Karpas-422 (cell line): ENCODE results near the gene OXA1L. TPM values are rescaled to one million over a fixed set of nuclear protein-coding genes. Genes with fewer than 3 reads are reported as not detected.
"Not testable (repeated sequence)": the region's sequence is repeated elsewhere in the genome, so short reads cannot be mapped to it uniquely, and the experiment has no call there.

Experiments
- DNase-seq: peaks from one replicate; pipeline ENCODE4 v3.0.0-alpha.2; 2015
- H2AFZ ChIP-seq: fragments of 200-600 bp; sonication (generic); 2 replicates; pipeline ENCODE4 v1.6.1; 2014; ENCODE audit warnings: antibody characterized with exemption, low read length, mixed read lengths
- H3K27ac ChIP-seq: fragments of 200-600 bp; sonication (generic); 2 replicates; pipeline ENCODE4 v1.5.1; 2014; ENCODE audit warnings: mild to moderate bottlenecking, low read length, moderate library complexity
- H3K27me3 ChIP-seq: fragments of 200-600 bp; sonication (generic); 2 replicates; pipeline ENCODE4 v1.6.1; 2014; ENCODE audit warnings: low read length, mixed read lengths
- H3K36me3 ChIP-seq: fragments of 200-600 bp; sonication (generic); 2 replicates; pipeline ENCODE4 v1.6.1; 2014; ENCODE audit warnings: low read length, mixed read lengths; ENCODE audit not compliant: insufficient read depth
- H3K4me1 ChIP-seq: fragments of 200-600 bp; sonication (generic); 2 replicates; pipeline ENCODE4 v1.6.1; 2014; ENCODE audit warnings: mild to moderate bottlenecking, low read length, mixed read lengths
- H3K4me2 ChIP-seq: fragments of 200-600 bp; sonication (generic); 2 replicates; pipeline ENCODE4 v1.6.1; 2014; ENCODE audit warnings: low read length, low read depth, mild to moderate bottlenecking; ENCODE audit not compliant: poor library complexity, severe bottlenecking
- H3K4me3 ChIP-seq: fragments of 200-600 bp; sonication (generic); 2 replicates; pipeline ENCODE4 v1.5.1; 2014; ENCODE audit warnings: mild to moderate bottlenecking, antibody characterized with exemption, low read length, mixed read lengths
- H3K79me2 ChIP-seq: fragments of 200-600 bp; sonication (generic); 2 replicates; pipeline ENCODE4 v1.6.1; 2014; ENCODE audit warnings: mild to moderate bottlenecking, low read length, mixed read lengths
- H3K9ac ChIP-seq: fragments of 200-600 bp; sonication (generic); 2 replicates; pipeline ENCODE4 v1.6.0; 2014; ENCODE audit warnings: low read length
- H3K9me2 ChIP-seq: fragments of 200-600 bp; sonication (generic), shearing (Covaris generic); replicated peaks from 2 replicates; pipeline ENCODE4 v1.6.0; 2014; ENCODE audit warnings: mild to moderate bottlenecking, low read length, moderate library complexity; ENCODE audit not compliant: insufficient read depth
- H3K9me3 ChIP-seq: fragments of 300-700, 200-600 bp; sonication (generic); 2 replicates; pipeline ENCODE4 v1.6.1; 2014; ENCODE audit warnings: low read length, mixed read lengths
- H4K20me1 ChIP-seq: fragments of 200-600 bp; sonication (generic); 2 replicates; pipeline ENCODE4 v1.6.1; 2014; ENCODE audit warnings: mild to moderate bottlenecking, antibody characterized with exemption, low read length, low read depth; ENCODE audit not compliant: insufficient read depth
- total RNA-seq: library from RNA; depleted of rRNA; stranded (reverse); fragments of >200 nt; shearing (Covaris generic); gene quantifications from 2 replicates; pipeline ENCODE4 v1.2.3, GENCODE V29; 2014; ENCODE audit warnings: low replicate concordance

OXA1L gene
- total RNA-seq, 1 experiment from 2014 or later, result 484 TPM

DNA sequence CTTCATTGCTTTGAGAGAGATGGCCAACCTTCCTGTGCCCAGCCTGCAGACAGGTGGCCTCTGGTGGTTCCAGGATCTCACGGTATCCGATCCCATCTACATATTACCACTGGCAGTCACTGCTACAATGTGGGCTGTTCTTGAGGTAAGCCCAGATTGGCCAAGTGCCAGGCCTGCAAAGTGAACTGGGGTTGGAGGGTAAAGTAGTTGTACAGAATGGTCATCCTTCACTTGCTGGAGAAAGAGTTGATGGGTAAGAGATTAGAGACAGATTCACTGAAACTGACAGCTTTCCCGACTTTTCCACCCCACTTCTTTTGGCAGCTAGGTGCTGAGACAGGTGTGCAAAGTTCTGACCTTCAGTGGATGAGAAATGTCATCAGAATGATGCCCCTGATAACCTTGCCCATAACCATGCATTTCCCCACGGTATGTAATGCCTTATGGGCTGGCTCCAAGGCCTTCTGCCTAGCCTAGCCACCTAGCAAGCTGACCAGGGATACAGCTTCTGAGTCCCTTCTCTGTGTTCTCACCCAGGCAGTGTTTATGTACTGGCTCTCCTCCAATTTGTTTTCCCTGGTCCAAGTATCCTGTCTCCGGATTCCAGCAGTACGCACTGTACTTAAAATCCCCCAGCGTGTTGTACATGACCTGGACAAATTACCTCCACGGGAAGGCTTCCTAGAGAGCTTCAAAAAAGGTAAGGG lies 4.1 kb downstream of the OXA1L start:
- Histone ChIP-seq H3K27me3 (no peaks in the 10 kb centered on the region), H3K9me3 (no peaks in the 10 kb centered on the region), H3K36me3 (peaks cover 44% of the 10 kb centered on the region), H3K27ac (no peak overlapping the region), H2AFZ (no peak overlapping the region), H3K4me1 (peaks cover 20% of the 10 kb centered on the region), H3K79me2 (peaks cover 33% of the 10 kb centered on the region), H3K4me2 (no peak overlapping the region), H4K20me1 (peaks cover 8% of the 10 kb centered on the region; the same call in 1 of the 2 replicates), H3K9ac (no peak overlapping the region), H3K4me3 (no peak overlapping the region), H3K9me2 (no peaks in the 10 kb centered on the region)
- no peak for DNase-seq

DNA sequence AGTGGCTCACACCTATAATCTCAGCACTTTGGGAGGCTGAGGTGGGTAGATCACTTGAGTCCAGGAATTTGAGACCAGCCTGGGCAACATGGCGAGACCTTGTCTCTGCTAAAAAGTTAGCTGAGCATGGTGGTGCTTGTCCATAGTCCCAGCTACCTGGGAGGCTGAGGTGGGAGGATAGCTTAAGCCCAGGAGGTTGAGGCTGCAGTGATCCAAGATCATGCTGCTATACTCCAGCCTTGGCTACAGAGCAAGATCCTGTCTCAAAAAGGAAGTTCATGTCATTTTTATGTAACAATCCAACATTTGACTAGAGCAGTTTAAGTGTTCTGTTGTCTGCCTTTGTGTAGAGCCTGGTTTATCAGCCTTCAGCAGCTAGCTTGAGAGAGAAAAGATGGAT lies 6.2 kb downstream of the OXA1L start:
- Histone ChIP-seq H3K27ac (no peak overlapping the region), H3K9ac (no peak overlapping the region), H2AFZ (no peak overlapping the region), H3K27me3 (no peaks in the 10 kb centered on the region), H3K9me3 (no peaks in the 10 kb centered on the region), H3K4me1 (peaks cover 9% of the 10 kb centered on the region), H3K4me2 (no peak overlapping the region), H4K20me1 (peaks cover 8% of the 10 kb centered on the region; the same call in 1 of the 2 replicates), H3K9me2 (no peaks in the 10 kb centered on the region), H3K79me2 (peaks cover 17% of the 10 kb centered on the region), H3K36me3 (peaks cover 44% of the 10 kb centered on the region), H3K4me3 (no peak overlapping the region)
- DNase-seq, result no peak

DNA sequence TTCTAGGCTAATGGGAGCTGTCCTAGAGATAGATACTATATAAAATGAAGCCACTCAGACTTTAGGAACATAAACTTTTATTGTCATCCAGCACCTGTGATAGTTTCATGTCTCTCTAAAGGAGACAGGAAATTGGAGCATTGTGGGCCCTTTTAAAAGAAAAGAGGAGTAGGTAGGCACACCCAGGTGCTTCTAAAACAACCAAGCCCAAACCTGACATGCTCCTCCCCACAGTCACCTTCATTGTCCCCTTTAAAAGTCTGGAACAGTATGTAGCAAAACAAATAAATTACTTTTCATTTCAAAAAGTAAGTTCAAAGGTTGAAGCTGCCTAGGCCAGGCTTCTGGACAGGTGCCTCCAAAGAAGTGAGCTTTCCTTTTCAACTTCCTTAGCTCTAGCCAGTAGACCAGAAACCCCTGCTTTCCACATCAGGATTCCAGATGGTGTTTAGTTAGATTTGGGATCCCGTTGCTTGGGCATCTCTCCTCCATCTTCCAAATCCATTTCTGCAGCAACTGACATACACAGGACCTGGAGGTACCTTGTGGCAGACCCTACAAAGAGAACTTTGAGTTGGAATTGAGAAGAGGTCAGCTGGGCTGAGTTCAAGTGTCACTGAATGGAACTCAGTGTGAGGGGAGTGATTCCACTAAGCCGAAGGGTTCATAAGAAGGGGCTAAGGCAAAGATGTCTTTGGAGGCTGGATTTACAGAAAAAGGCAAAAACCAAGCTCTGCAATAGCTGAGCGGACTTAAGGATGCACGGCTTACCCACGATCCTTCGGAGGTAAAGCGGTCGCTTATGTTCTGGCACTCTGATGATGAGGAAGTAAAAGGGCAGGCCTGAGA lies 6.9 kb downstream of the OXA1L start:
- Histone ChIP-seq H2AFZ (no peak overlapping the region), H3K9me2 (no peaks in the 10 kb centered on the region), H3K36me3 (peaks cover 38% of the 10 kb centered on the region), H4K20me1 (peaks cover 2% of the 10 kb centered on the region; the same call in 1 of the 2 replicates), H3K4me3 (no peak overlapping the region), H3K27me3 (no peaks in the 10 kb centered on the region), H3K79me2 (peaks cover 10% of the 10 kb centered on the region), H3K9ac (no peak overlapping the region), H3K27ac (no peak overlapping the region), H3K4me1 (peaks cover 2% of the 10 kb centered on the region), H3K4me2 (no peak overlapping the region), H3K9me3 (no peaks in the 10 kb centered on the region)
- no peak for DNase-seq

DNA sequence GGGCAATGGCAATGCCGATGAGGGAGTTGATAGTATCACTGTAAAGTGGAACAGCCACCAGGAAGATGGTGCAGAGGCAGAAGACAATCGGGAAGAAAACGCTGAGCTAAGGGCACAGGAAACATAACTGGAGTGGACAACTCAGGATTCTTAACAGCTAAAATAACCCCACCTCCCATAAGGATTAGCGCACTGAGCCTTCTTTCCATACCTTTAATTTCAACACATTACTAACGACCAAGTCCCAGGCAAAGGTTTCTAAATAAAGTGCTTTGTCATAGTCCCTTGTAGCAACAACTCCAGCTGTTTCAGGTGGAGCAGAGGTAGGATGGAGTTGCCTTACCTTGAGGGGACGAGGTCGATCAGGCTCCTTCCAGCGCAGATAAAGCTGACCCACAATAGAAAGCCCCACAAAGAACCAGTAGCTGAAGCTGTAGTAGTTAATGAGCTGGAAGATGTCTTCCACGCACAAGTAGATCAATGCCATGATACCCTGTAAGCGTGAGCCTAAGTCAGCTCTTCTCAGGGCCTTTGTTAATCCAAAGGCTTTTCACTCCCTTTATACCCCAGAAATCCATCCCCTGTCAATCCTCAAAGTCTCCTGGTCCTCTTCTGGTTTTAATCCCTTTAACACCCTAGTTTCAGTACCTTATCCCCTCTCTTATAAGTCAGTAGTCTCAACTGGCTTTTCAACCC lies 7.7 kb downstream of the OXA1L start:
- no peak for DNase-seq
- Histone ChIP-seq H3K4me3 (no peak overlapping the region), H3K4me1 (no peaks in the 10 kb centered on the region), H3K79me2 (peaks cover 4% of the 10 kb centered on the region), H3K27me3 (no peaks in the 10 kb centered on the region), H3K27ac (no peak overlapping the region), H3K9me3 (no peaks in the 10 kb centered on the region), H3K4me2 (no peak overlapping the region), H3K36me3 (peaks cover 33% of the 10 kb centered on the region), H3K9me2 (no peaks in the 10 kb centered on the region), H4K20me1 (no peaks in the 10 kb centered on the region; the same call in 1 of the 2 replicates), H2AFZ (no peak overlapping the region), H3K9ac (no peak overlapping the region)

DNA sequence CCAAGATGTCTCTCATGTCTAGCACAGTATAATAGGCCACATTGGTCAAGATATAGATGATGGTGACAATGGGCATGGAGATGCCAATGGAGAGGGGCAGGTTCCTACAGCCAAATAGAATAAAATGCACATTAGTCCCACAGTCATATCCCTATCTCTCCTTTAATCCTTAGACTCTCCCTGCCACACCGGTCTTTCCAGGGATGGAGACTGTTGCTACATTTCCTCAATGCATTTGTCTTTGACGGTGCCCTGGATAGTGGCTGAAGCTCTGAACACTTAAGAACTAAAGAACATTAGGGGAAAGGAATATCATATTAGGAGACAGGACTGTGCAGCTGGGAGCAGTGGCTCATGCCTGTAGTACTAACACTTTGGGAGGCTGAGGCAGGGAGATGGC lies 9.7 kb downstream of the OXA1L start:
- DNase-seq, result no peak
- Histone ChIP-seq H2AFZ (no peak overlapping the region), H3K36me3 (peaks cover 13% of the 10 kb centered on the region), H3K27me3 (no peaks in the 10 kb centered on the region), H3K9me2 (no peaks in the 10 kb centered on the region), H3K9ac (no peak overlapping the region), H3K79me2 (no peaks in the 10 kb centered on the region), H3K4me3 (no peak overlapping the region), H4K20me1 (no peaks in the 10 kb centered on the region; the same call in 1 of the 2 replicates), H3K4me1 (no peaks in the 10 kb centered on the region), H3K4me2 (no peak overlapping the region), H3K9me3 (no peaks in the 10 kb centered on the region), H3K27ac (no peak overlapping the region)

DNA sequence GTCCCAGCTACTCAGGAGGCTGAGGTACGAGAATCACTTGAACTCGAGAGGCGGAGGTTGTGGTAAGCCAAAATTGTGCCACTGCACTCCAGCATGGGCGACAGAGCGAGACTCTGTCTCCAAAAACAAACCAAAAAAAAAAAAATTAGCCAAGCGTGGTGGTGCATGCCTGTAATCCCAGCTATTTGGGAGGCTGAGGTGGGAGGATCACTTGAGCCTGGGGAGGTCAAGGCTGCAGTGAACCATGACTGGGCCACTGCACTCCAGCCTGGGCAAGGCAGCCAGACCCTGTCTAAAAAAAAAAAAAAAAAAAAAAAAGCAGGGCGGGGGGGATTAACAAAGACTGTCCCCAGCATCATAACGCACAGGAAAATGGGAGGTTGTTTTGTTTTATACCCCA lies 10.4 kb downstream of the OXA1L start:
- H2AFZ ChIP-seq, H3K27ac ChIP-seq, H3K79me2 ChIP-seq, H3K4me2 ChIP-seq, H3K9ac ChIP-seq, H3K4me1 ChIP-seq, DNase-seq, H3K9me3 ChIP-seq, H3K4me3 ChIP-seq, H3K9me2 ChIP-seq, H4K20me1 ChIP-seq, H3K27me3 ChIP-seq, H3K36me3 ChIP-seq: not testable (repeated sequence)

DNA sequence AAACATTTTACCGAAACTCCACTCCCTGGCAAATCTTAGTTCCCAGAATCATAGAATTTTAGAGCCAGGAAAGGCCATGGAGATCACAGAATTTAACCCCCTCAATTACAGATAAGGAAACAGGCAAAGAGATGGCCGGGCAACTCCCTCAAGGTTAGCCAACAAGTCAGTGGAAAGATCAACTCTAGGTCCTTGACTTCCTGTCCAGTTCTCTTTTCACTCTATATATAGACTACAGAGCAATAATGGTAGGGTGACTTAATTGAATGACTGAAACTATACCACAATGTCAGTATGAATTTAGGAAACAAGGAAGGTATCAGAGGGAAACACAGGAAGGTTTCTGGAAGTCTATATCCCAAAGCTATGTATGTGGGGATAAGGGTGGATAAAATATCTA lies 11.6 kb downstream of the OXA1L start:
- Histone ChIP-seq H3K9me2 (no peaks in the 10 kb centered on the region), H3K9ac (no peak overlapping the region), H3K4me1 (no peaks in the 10 kb centered on the region), H3K4me3 (no peak overlapping the region), H3K79me2 (no peaks in the 10 kb centered on the region), H3K36me3 (0 out of 2 replicates have a peak, but pooled peaks cover under 1% of the 10 kb centered on the region), H3K9me3 (no peaks in the 10 kb centered on the region), H3K27ac (no peak overlapping the region), H3K4me2 (no peak overlapping the region), H2AFZ (no peak overlapping the region), H4K20me1 (no peaks in the 10 kb centered on the region), H3K27me3 (no peaks in the 10 kb centered on the region)
- DNase-seq, result no peak

DNA sequence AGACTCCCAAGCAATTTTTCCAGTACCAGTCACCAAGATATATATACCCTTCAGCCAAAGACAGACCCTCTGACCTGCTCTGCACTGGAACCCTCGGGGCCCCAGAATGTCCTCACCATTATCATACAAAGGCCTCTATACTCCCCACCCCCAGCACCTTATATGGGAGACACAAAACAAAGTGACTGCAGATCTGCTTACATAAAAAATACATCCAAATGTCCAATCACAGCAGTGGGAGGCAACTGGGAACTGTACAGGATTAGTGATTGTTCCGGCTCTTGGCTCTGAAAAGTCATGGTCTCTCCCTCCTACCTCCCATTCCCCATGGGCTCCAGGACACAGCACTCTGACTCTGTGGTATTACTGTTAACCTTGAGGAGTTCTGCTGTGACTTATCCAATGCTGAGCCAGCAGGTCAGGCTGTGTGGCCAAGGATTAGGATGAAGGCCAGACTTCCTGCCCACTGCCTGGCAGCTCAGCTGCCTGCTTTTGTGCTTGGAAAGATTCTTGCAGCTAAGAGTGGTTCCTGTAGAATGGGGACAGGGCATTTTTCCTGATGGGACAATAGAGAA lies 13.7 kb downstream of the OXA1L start:
- Histone ChIP-seq H3K9me3 (no peaks in the 10 kb centered on the region), H3K27ac (no peak overlapping the region), H3K27me3 (no peaks in the 10 kb centered on the region), H3K9me2 (no peaks in the 10 kb centered on the region), H3K4me3 (no peak overlapping the region), H3K36me3 (no peaks in the 10 kb centered on the region), H3K9ac (no peak overlapping the region), H3K4me1 (no peaks in the 10 kb centered on the region), H3K79me2 (no peaks in the 10 kb centered on the region), H2AFZ (no peak overlapping the region), H3K4me2 (no peak overlapping the region), H4K20me1 (no peaks in the 10 kb centered on the region)
- no peak for DNase-seq
